ENCODE measurements around the gene TIGAR.

DNA sequence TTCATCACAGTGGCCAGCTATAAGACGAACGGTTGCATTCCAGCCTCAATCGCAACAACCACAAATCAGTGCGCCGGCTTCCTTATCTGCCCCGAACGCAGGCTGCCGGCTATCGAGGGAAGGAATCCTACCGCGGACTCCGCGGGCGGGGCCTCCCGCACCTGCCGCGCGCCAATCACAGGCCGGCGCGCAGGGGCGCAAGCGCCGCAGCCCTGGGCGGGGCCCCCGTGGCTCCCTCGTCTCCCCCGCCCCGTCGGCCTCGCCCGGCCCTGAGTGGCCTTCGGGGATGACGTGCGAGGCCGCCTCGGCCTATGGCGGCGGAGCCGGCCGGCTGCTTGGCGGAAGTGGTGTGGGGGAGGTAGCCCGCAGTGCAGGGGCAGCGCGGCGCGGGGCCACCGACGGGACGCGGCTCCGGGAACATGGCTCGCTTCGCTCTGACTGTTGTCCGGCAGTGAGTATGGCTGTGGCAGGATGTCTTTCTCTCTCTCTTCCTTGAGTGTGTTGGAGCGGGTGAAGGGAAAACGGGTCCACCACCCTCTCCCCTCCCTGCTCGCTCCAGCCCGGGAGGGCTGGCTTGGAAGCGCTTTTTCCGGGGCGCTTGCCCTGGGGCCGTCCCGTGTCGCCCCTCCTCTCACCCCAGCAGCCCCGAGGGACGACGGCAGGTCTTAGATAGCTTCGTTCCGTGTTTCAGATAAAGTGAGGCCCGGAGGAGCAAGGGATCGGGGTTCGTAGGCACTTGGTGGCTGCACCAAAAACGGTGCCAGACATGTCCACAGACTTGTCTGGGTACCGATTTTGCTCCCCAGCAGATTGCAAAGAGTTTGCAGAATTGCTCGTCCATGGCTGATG, at the start of gene TIGAR:
- TF ChIP-seq CTCF (IDR thresholded peaks at IDR 0.05; ENCODE audit: low read length): no peak
- TF ChIP-seq EZH2 (IDR thresholded peaks at IDR 0.05; ENCODE audit: borderline replicate concordance, low read length): no peak

Measured in OCI-LY1 (cell line).